Right lobe of liver (tissue), 4 donors: ENCODE results near the gene EDN2.

ENCODE experiments used
- POLR2A ChIP-seq: fragments of 450-650 bp; IDR thresholded peaks from one replicate; pipeline ENCODE4 v1.6.1; 2017; ENCODE audit warnings: antibody characterized with exemption, mild to moderate bottlenecking
- TF ChIP-seq, protein P1 (sequence below), 4 donors: fragments of 200-600 bp in 3 of 4; fragments of 450-650 bp in 1 of 4; IDR thresholded peaks; one replicate each; pipeline versions ENCODE4 v1.5.1 to v1.8.0; 2016 to 2022; ENCODE audit warnings: antibody characterized with exemption in 4 of 4, mild to moderate bottlenecking in 2 of 4
- donor health status: DM: no; HTN: no; CAD: no.
- donor health status: DM: no; HTN: no; CAD: no.
- donor health status: DM: no; HTN: yes; CAD: no.

DNA sequence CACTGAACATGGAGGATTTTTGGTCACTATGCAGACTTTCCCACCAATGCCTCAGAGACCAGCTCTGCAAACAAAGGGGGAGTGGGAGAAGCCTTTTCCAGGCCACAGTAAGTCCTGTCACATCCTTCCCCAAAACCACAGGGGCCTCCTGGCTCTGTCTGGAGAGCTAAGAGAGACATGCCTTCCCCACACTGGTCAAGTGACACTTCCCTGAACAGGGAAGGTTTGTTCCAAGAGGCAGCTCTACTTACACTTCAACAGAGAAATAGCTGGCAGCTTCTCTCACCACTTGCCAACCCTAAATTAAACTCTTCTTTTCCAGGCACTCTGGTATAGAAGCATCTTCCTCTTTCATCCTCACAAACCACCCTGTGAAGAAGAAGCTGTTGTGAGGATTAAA is 39.7 kb downstream of the EDN2 start:
- no peak for TF ChIP-seq POLR2A
- TF ChIP-seq, protein P1, sequence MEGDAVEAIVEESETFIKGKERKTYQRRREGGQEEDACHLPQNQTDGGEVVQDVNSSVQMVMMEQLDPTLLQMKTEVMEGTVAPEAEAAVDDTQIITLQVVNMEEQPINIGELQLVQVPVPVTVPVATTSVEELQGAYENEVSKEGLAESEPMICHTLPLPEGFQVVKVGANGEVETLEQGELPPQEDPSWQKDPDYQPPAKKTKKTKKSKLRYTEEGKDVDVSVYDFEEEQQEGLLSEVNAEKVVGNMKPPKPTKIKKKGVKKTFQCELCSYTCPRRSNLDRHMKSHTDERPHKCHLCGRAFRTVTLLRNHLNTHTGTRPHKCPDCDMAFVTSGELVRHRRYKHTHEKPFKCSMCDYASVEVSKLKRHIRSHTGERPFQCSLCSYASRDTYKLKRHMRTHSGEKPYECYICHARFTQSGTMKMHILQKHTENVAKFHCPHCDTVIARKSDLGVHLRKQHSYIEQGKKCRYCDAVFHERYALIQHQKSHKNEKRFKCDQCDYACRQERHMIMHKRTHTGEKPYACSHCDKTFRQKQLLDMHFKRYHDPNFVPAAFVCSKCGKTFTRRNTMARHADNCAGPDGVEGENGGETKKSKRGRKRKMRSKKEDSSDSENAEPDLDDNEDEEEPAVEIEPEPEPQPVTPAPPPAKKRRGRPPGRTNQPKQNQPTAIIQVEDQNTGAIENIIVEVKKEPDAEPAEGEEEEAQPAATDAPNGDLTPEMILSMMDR (IDR thresholded peaks at IDR 0.05): no peak
